CD14-positive monocyte (primary cell): ENCODE measurements around the gene PAX9. TPM values are rescaled to one million over a fixed set of nuclear protein-coding genes. Genes with fewer than 3 reads are reported as not detected.

Experiments used
- DNase-seq, 3 donors: peaks; one replicate each; pipeline ENCODE4 v3.0.0-alpha.2; 2011 to 2022
- H2AFZ ChIP-seq: 2 replicates; pipeline ENCODE4 v1.6.0; 2012; ENCODE audit warnings: mild to moderate bottlenecking, low read depth, low read length, inconsistent platforms; ENCODE audit not compliant: insufficient read depth, poor library complexity, severe bottlenecking
- H3K27ac ChIP-seq, 2 donors: 1 replicate in 1 of 2; 2 replicates in 1 of 2; pipeline ENCODE4 v1.5.1; 2012 to 2013; ENCODE audit warnings: low read length in 2 of 2, control low read depth in 1 of 2, inconsistent platforms in 1 of 2, low read depth in 1 of 2, mild to moderate bottlenecking in 1 of 2
- H3K27me3 ChIP-seq, 2 donors: one replicate each; pipeline versions ENCODE4 v1.6.0 to v1.6.1; 2011 to 2013; ENCODE audit warnings: low read length in 2 of 2; ENCODE audit not compliant: control insufficient read depth in 2 of 2, insufficient read depth in 2 of 2
- H3K36me3 ChIP-seq, 2 donors: replicated peaks in 1 of 2; 1 replicate in 1 of 2; 2 replicates in 1 of 2; pipeline versions ENCODE4 v1.5.1 to v1.6.1; 2012 to 2013; ENCODE audit warnings: low read length in 2 of 2, control low read depth in 1 of 2, inconsistent platforms in 1 of 2, mild to moderate bottlenecking in 1 of 2; ENCODE audit not compliant: insufficient read depth in 2 of 2, control insufficient read depth in 1 of 2
- H3K4me1 ChIP-seq, 2 donors: 1 replicate in 1 of 2; 2 replicates in 1 of 2; pipeline versions ENCODE4 v1.5.1 to v1.6.1; 2012 to 2013; ENCODE audit warnings: low read length in 2 of 2, control low read depth in 1 of 2, inconsistent platforms in 1 of 2, mild to moderate bottlenecking in 1 of 2, moderate library complexity in 1 of 2; ENCODE audit not compliant: insufficient read depth in 2 of 2, control insufficient read depth in 1 of 2
- H3K4me2 ChIP-seq: replicated peaks from 2 replicates; pipeline ENCODE3; 2012; ENCODE audit warnings: low read length, moderate library complexity, mild to moderate bottlenecking; ENCODE audit not compliant: poor library complexity, severe bottlenecking; ENCODE audit errors: extremely low read depth
- H3K4me3 ChIP-seq, 3 experiments: fragments of 200-600 bp in 1 of 3; sonication (generic) in 1 of 3; replicated peaks in 1 of 3; 1 replicate in 2 of 3; 2 replicates in 1 of 3; pipeline ENCODE4 v1.5.1; 2011 to 2013; ENCODE audit warnings: low read length in 3 of 3, mild to moderate bottlenecking in 3 of 3, control low read depth in 2 of 3, low read depth in 2 of 3, inconsistent platforms in 1 of 3, moderate library complexity in 1 of 3
- H3K79me2 ChIP-seq: 2 replicates; pipeline ENCODE4 v1.6.0; 2012; ENCODE audit warnings: mild to moderate bottlenecking, control low read depth, inconsistent platforms, low read length, moderate library complexity; ENCODE audit not compliant: insufficient read depth
- H3K9ac ChIP-seq: 2 replicates; pipeline ENCODE4 v1.6.0; 2017; ENCODE audit warnings: low read length, mild to moderate bottlenecking; ENCODE audit not compliant: insufficient read depth, poor library complexity, severe bottlenecking
- H3K9me3 ChIP-seq, 2 donors: replicated peaks in 1 of 2; 1 replicate in 1 of 2; 2 replicates in 1 of 2; pipeline versions ENCODE4 v1.5.1 to v1.6.1; 2012 to 2013; ENCODE audit warnings: low read length in 2 of 2, control low read depth in 1 of 2; ENCODE audit not compliant: control insufficient read depth in 1 of 2, insufficient read depth in 1 of 2
- H4K20me1 ChIP-seq: 2 replicates; pipeline ENCODE4 v1.6.0; 2012; ENCODE audit warnings: mild to moderate bottlenecking, low read length, control low read depth, moderate library complexity; ENCODE audit not compliant: insufficient read depth
- H3K27ac Mint-ChIP-seq, 7 donors: one replicate each; pipeline ENCODE4 v1.8.0; 2020; ENCODE audit warnings: mild to moderate bottlenecking in 7 of 7, mixed read lengths in 7 of 7, moderate library complexity in 6 of 7, inconsistent platforms in 2 of 7
- H3K27me3 Mint-ChIP-seq, 3 donors: one replicate each; pipeline ENCODE4 v1.8.0; 2021 to 2022; ENCODE audit warnings: low read depth in 3 of 3, mild to moderate bottlenecking in 3 of 3, mixed read lengths in 3 of 3, moderate library complexity in 3 of 3, inconsistent platforms in 1 of 3
- H3K36me3 Mint-ChIP-seq, 2 donors: one replicate each; pipeline ENCODE4 v1.8.0; 2020; ENCODE audit warnings: mixed read lengths in 2 of 2, inconsistent platforms in 1 of 2, mild to moderate bottlenecking in 1 of 2
- H3K4me1 Mint-ChIP-seq: one replicate; pipeline ENCODE4 v1.8.0; 2020; ENCODE audit warnings: mild to moderate bottlenecking, mixed read lengths
- H3K4me3 Mint-ChIP-seq, 2 donors: one replicate each; pipeline ENCODE4 v1.8.0; 2020; ENCODE audit warnings: mild to moderate bottlenecking in 2 of 2, mixed read lengths in 2 of 2, moderate library complexity in 1 of 2
- H3K9me3 Mint-ChIP-seq, 7 donors: one replicate each; pipeline ENCODE4 v1.8.0; 2020 to 2022; ENCODE audit warnings: mixed read lengths in 7 of 7, mild to moderate bottlenecking in 6 of 7, moderate library complexity in 6 of 7, inconsistent platforms in 2 of 7
- WGBS: methylation state at CpG from one replicate; pipeline ENCODE4 v1.1.5; 2013; ENCODE audit warnings: missing lambda C conversion rate; ENCODE audit not compliant: insufficient coverage; 5-methylcytosine and 5-hydroxymethylcytosine counted together
- intact Hi-C, 2 donors: fragments of 100-400 bp; cut with micrococcal nuclease; formaldehyde crosslinking; loops; one replicate each; pipeline versions ENCODE4 v1.15.0 to v1.15.1; 2023
- polyA plus RNA-seq, 3 donors: library from polyadenylated mRNA; depleted of rRNA in 1 of 3; unstranded in 2 of 3; stranded (reverse) in 1 of 3; fragments of 300-500 nt in 2 of 3; fragments of >200 nt in 1 of 3; fragmentation: Illumina TruSeq in 2 of 3; gene quantifications; 1 replicate in 2 of 3; 2 replicates in 1 of 3; pipeline ENCODE4 v1.2.3, GENCODE V29; 2012 to 2021
- TF ChIP-seq, protein P1 (sequence below): fragments of 200-600 bp; IDR thresholded peaks from one replicate; pipeline ENCODE4 v1.8.0; 2022; ENCODE audit warnings: antibody characterized with exemption, mild to moderate bottlenecking

PAX9 gene
- polyA plus RNA-seq, 3 donors, result not detected

DNA sequence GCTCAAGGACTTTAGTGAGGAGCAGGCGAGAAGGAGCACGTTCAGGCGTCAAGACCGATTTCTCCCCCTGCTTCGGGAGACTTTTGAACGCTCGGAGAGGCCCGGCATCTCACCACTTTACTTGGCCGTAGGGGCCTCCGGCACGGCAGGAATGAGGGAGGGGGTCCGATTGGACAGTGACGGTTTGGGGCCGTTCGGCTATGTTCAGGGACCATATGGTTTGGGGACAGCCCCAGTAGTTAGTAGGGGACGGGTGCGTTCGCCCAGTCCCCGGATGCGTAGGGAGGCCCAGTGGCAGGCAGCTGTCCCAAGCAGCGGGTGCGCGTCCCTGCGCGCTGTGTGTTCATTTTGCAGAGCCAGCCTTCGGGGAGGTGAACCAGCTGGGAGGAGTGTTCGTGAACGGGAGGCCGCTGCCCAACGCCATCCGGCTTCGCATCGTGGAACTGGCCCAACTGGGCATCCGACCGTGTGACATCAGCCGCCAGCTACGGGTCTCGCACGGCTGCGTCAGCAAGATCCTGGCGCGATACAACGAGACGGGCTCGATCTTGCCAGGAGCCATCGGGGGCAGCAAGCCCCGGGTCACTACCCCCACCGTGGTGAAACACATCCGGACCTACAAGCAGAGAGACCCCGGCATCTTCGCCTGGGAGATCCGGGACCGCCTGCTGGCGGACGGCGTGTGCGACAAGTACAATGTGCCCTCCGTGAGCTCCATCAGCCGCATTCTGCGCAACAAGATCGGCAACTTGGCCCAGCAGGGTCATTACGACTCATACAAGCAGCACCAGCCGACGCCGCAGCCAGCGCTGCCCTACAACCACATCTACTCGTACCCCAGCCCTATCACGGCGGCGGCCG is 1.1 kb downstream of the PAX9 start:
- peaks cover 10 to 13% of the 10 kb centered on the region in 2 donors for H3K4me1 ChIP-seq
- intact Hi-C loops, result no loop called here
- DNase-seq, result no peak
- WGBS, result 6% methylated on average over 70 of the region's 71 CpGs
- H3K9me3 Mint-ChIP-seq, result peaks cover 25 to 84% (median 72%) of the 10 kb centered on the region in 7 donors
- no peaks in the 10 kb centered on the region for H3K79me2 ChIP-seq
- H3K4me3 ChIP-seq, result peak overlapping the region in 1 of 3 experiments; percentile 57
- H3K36me3 ChIP-seq, result no peaks in the 10 kb centered on the region
- peaks cover 39 to 97% of the 10 kb centered on the region in 2 donors for H3K9me3 ChIP-seq
- H3K4me1 Mint-ChIP-seq, result peaks cover 25% of the 10 kb centered on the region
- H2AFZ ChIP-seq, result no peak overlapping the region
- TF ChIP-seq, protein P1, sequence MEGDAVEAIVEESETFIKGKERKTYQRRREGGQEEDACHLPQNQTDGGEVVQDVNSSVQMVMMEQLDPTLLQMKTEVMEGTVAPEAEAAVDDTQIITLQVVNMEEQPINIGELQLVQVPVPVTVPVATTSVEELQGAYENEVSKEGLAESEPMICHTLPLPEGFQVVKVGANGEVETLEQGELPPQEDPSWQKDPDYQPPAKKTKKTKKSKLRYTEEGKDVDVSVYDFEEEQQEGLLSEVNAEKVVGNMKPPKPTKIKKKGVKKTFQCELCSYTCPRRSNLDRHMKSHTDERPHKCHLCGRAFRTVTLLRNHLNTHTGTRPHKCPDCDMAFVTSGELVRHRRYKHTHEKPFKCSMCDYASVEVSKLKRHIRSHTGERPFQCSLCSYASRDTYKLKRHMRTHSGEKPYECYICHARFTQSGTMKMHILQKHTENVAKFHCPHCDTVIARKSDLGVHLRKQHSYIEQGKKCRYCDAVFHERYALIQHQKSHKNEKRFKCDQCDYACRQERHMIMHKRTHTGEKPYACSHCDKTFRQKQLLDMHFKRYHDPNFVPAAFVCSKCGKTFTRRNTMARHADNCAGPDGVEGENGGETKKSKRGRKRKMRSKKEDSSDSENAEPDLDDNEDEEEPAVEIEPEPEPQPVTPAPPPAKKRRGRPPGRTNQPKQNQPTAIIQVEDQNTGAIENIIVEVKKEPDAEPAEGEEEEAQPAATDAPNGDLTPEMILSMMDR, result no peak
- peaks cover 98 to 100% (median 99%) of the 10 kb centered on the region in 3 donors for H3K27me3 Mint-ChIP-seq
- peaks cover 96 to 100% of the 10 kb centered on the region in 2 donors for H3K27me3 ChIP-seq
- H4K20me1 ChIP-seq, result no peaks in the 10 kb centered on the region
- no peak overlapping the region for H3K4me2 ChIP-seq
- no peak overlapping the region for H3K9ac ChIP-seq
- H3K27ac ChIP-seq, result no peak overlapping the region
- H3K4me3 Mint-ChIP-seq, result peak overlapping the region in 1 of 2 donors; percentile 89
- peak overlapping the region in 1 of 7 donors; percentile 18 for H3K27ac Mint-ChIP-seq
- H3K36me3 Mint-ChIP-seq, result peaks cover 22% of the 10 kb centered on the region in 2 donors

- H3K9me3 Mint-ChIP-seq, result peaks cover 25 to 90% (median 71%) of the 10 kb centered on the region in 7 donors
- no peak overlapping the region for H2AFZ ChIP-seq
- no peak for DNase-seq
- peaks cover 92 to 98% (median 95%) of the 10 kb centered on the region in 3 donors for H3K27me3 Mint-ChIP-seq
- no peak overlapping the region for H3K9ac ChIP-seq
- no peaks in the 10 kb centered on the region for H3K79me2 ChIP-seq
- H3K4me3 ChIP-seq, result no peak overlapping the region
- H3K27me3 ChIP-seq, result peaks cover 97 to 98% of the 10 kb centered on the region in 2 donors
- H3K36me3 Mint-ChIP-seq, result peaks cover 22% of the 10 kb centered on the region in 2 donors
- 8% methylated on average over 23 of the region's 39 CpGs for WGBS
- no peaks in the 10 kb centered on the region for H4K20me1 ChIP-seq
- H3K4me2 ChIP-seq, result no peak overlapping the region
- no peaks in the 10 kb centered on the region for H3K36me3 ChIP-seq
- intact Hi-C loops, result no loop called here
- peak overlapping the region in 1 of 2 donors; percentile 89 for H3K4me3 Mint-ChIP-seq
- no peak overlapping the region for H3K27ac ChIP-seq
- H3K9me3 ChIP-seq, result peaks cover 39 to 92% of the 10 kb centered on the region in 2 donors
- H3K4me1 ChIP-seq, result peaks cover 10 to 13% of the 10 kb centered on the region in 2 donors
- H3K27ac Mint-ChIP-seq, result peak overlapping the region in 1 of 7 donors; percentile 54
- TF ChIP-seq, protein P1, result no peak
- peaks cover 25% of the 10 kb centered on the region for H3K4me1 Mint-ChIP-seq
Measured at GRCh38 chr14:36663404-36664321, 2.0 kb downstream of the PAX9 start.
